ENCODE measurements around the gene MAGI2.

The MAGI2 gene

DNA sequence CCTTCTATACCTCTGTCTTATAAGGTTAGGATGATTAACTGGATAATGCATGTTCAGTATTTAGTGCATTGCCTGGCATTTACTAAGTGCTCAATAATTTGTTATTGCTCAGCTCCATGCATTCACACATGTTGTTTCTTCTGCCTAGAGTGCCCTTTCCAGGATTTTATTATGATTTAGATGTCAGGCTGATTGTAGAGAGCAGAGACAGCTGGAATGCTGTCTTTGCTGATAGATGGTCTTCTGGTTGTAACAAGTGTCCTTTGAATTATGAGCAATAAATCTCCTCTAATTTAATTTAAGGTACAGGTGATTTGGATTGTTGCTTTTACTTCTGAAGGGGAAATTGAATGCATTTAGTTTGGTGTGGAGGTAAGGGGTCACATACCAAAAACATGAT lies 548.0 kb downstream of the MAGI2 start:
- ATAC-seq: no peak
- DNase-seq: no peak

- DNase-seq (no peak), ATAC-seq (no peak)
These were observed 548.5 kb downstream of the MAGI2 start for GRCh38 chr7:78904983-78905382.

- DNase-seq: no peak
- ATAC-seq: no peak
These were observed 551.9 kb downstream of the MAGI2 start for GRCh38 chr7:78901566-78901965.

DNA sequence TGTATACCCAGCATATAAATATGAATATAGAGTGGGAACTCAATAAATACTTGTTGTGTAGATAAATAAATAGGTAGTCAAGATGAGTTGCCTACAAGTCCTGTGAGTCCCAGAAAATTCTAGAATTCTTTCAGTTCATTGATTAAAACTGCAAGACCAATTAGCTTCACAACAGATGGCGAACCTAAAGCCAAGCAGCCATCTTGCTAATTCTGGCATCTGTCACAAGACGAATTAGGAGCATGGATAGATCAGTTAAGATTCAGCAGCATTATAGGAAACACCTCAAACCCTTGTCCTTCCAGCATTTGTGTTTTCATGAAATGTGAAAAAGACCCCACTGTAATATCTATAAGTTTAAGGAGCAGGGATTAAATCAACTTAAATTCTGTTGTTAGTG lies 552.7 kb downstream of the MAGI2 start:
- no peak for ATAC-seq
- DNase-seq: no peak

DNA sequence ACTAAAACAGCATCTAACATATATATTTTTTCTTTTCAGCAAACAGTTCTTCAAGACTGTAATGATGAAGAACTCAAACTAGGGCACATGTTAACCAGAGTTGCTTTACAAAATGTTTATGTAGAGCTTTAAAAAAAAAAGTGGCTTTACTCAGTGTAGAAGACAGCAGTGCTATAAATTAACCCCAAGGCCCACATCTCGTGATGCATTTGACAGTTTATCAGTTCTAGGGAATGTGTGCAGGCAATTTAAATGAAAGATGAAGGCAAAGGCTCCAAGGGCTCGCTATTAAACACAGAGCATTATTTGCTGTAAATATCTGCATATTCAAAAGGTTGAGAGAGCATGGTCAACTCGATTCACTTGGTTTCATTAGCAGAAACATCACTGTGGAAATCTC lies 558.1 kb downstream of the MAGI2 start:
- no peak for DNase-seq
- no peak for ATAC-seq

DNA sequence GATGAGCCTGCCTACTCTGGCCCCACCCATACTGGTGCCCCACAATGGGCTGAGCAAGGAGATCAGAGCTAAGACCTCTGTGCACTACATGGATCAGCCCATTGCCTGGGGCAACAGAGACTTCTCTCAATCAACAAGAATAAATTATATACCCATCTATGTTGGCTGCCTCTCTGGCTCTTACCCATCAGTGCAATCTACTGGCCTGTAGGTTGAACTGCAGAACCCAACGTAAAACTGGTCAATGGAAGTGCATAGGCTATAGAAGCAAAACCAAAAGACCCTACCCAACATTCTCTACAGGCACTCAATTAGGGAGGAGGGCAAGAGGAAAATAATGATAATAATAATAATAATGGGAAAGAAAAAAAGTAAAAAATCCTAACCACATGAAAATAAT lies 574.3 kb downstream of the MAGI2 start:
- ATAC-seq (no peak), DNase-seq (no peak)

GRCh38 chr7:78873117-78873516 lies 580.4 kb downstream of the MAGI2 start:
- no peak for ATAC-seq
- DNase-seq: no peak

DNA sequence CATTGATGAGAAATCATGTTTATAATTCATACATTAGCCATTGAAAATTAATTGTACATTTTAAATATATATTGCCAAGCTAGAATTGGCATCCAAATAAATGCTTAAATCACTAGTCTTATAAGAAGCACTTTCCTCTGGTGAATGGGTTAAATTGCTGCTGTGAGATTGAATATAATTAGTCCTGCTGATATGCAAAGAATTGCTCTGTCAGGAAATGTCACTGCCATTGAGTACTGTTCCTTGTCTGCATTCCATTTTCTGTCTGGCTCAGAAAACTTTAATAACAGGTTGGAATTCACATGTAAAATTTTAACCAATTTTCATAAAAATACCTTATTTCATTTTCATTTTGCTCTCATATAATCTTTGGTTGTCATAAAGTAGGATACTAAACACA lies 589.1 kb downstream of the MAGI2 start:
- DNase-seq (no peak), ATAC-seq (no peak)

- ATAC-seq (no peak), DNase-seq (no peak)
These were observed 590.2 kb downstream of the MAGI2 start for GRCh38 chr7:78863281-78863680.

DNA sequence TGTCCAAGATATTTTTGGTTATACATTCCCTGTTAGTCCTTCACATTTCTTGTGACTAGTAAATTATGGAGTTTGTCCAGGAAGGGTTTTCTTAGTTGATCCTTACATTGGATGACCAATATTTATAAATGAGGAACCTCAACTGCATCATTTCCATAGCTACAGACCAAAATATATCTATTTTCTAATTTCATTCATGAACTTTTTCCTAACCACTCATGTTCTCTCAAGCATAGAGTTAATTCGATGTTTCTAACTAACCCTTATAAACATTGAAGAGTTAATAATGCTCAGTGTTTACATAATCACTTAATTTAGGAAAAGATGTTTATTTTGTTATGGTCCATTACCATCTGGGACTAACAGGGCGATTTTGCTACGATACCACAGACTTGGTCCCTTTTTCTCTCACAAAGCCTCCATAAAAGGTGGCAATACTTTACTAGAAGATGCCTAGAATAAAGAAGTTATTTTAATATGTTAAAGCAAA lies 591.0 kb downstream of the MAGI2 start:
- no peak for ATAC-seq
- DNase-seq: no peak

GRCh38 chr7:78852951-78853350 lies 600.5 kb downstream of the MAGI2 start:
- no peak for DNase-seq
- ATAC-seq: no peak

- ATAC-seq: no peak
- DNase-seq: no peak
These were observed 603.2 kb downstream of the MAGI2 start for GRCh38 chr7:78850093-78850740.

GRCh38 chr7:78845155-78845554 lies 608.3 kb downstream of the MAGI2 start:
- no peak for ATAC-seq

GRCh38 chr7:78842068-78842467 lies 611.4 kb downstream of the MAGI2 start:
- no peak for ATAC-seq

More at GRCh38 chr7:78845155-78845554, 608.3 kb downstream of the MAGI2 start:
- DNase-seq: no peak

GRCh38 chr7:78835897-78836296 lies 617.6 kb downstream of the MAGI2 start:
- ATAC-seq (no peak), DNase-seq (no peak)

More at GRCh38 chr7:78842068-78842467, 611.4 kb downstream of the MAGI2 start:
- DNase-seq: no peak

DNA sequence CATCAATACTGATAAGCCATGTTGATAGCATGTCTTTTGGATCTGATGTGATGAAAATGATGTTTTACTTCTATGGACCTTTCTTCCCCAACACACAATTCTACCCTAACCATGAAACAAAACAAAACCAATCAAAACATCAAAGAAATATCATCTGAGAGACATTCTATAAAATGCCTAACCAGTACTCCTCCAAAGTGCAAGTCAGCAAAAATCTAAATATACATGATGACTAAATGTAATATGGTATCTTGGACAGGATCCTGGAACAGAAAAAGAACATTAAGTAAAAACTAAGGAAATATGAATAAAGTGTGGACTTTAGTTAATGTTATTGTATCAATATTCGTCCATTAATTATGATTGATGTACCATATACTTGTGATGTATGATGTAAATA lies 625.1 kb downstream of the MAGI2 start:
- ATAC-seq: no peak
- DNase-seq: no peak

GRCh38 chr7:78803501-78804127 lies 649.9 kb downstream of the MAGI2 start:
- ATAC-seq (no peak), DNase-seq (no peak)

DNA sequence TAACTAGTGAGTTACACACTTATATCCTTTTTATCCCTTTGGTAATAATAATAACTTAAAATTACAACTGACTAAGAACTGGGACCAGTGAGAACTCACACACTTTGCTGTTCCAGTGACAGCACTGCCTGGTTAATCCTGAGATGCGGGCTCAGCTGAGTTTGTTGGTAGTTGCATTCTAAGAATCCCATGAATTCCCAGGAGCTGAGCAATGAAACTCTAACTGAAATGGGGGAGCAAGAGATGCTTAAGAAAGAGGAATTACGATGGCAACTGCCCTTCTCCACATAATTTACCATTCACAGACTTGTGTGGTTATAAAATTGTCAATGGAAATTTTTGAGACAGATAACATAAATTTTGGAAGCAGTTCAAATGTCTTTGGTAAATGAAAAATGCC lies 659.4 kb downstream of the MAGI2 start:
- DNase-seq (no peak), ATAC-seq (no peak)

DNA sequence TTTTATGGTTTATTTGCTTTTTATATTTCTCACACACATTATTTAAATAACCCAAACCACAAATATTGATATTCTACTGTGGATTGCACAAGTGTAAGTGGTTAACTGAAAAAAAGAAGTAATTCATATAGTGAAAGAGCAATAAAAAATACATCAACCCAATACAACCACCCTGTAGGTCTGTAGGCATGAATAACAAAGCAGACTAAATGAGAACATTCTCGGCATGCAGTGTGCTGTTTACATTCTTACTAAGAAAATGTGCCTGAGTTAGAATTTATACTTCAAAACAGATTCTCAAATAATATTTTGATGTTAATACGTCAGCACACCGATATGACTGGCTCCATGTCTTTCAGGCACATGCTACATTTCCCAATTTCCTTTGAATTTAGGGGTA lies 660.8 kb downstream of the MAGI2 start:
- DNase-seq: no peak
- ATAC-seq: no peak

GRCh38 chr7:78792006-78792405 lies 661.5 kb downstream of the MAGI2 start:
- ATAC-seq (no peak), DNase-seq (no peak)

DNA sequence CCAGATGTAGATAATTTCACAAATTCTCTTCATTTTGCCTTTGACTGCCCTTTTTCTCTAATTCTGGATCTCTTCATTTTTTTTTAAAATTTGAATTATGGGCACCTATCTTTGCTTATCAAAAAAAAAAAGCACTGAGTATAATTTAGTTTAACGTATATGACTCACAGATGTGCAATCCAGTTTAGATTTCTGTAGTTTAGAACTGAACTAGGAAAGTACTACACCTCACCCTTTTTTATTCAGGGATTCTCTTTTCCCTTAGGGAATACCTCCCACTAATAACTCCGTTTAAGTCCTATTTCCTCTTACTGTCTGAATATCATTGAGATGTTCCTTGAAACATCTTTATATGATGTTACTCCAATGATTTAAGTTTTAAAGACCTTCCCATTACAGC lies 665.0 kb downstream of the MAGI2 start:
- DNase-seq (no peak), ATAC-seq (no peak)

DNA sequence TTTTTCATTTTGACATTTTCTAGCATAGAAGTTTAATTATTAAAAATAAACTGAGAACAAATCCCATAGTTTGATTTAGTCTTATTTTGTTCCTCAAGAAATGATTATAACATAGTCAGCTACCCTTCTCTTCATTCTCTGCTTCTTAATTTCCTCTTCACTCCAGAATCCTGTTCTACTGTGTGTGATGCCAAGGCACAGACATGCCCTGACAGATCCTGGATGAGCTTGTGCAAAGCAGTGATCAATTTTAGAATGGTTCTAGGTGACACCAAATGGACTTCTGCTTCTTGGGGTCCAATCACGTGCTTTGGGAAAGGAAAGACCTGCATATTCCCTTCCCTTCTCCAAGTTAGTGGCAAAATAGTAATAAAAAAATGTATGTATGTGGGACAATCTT lies 665.6 kb downstream of the MAGI2 start:
- ATAC-seq (no peak), DNase-seq (no peak)

DNA sequence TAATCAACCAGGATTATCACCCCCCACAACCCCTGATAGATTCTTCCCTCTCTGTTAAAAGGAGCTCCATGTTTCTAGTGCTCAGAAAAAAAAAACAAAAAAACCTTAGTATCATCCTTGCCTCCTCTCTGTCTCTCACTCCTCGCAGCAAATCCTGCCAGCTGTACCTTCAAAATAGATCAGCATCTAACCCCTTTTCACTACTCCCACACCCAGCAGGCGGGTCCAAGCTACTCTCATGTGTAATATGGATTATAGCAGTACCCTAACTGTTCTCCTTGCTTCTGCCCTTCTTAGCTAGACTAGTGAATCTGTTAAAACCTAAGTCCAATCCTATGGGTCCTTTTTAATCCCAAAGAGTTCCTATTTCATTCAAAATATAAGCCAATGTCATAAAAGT lies 667.4 kb downstream of the MAGI2 start:
- DNase-seq (no peak), ATAC-seq (no peak)
